Sigmoid colon (tissue), 4 donors: ENCODE measurements around the gene ANAPC16.

Experiments used
- CTCF ChIP-seq, 4 experiments: fragments of 450-650 bp in 3 of 4; fragments of 200-600 bp in 1 of 4; IDR thresholded peaks; one replicate each; pipeline ENCODE4 v1.5.1; 2016 to 2019; ENCODE audit warnings: antibody characterized with exemption in 4 of 4, mild to moderate bottlenecking in 3 of 4, moderate library complexity in 2 of 4
- POLR2A ChIP-seq, 2 donors: fragments of 450-650 bp; IDR thresholded peaks; one replicate each; pipeline ENCODE4 v1.6.1; 2016; ENCODE audit warnings: antibody characterized with exemption in 2 of 2, mild to moderate bottlenecking in 2 of 2, moderate library complexity in 2 of 2
- POLR2AphosphoS5 ChIP-seq, 4 donors: sonication (generic); formaldehyde crosslinking; IDR thresholded peaks; one replicate each; pipeline ENCODE4 v1.6.1; 2017; ENCODE audit warnings: antibody characterized with exemption in 4 of 4

GRCh38 chr10:72194949-72195348 is 20.9 kb upstream of the ANAPC16 start:
- TF ChIP-seq CTCF (IDR thresholded peaks at IDR 0.05) (no peak), POLR2AphosphoS5 (IDR thresholded peaks at IDR 0.05) (no peak), POLR2A (IDR thresholded peaks at IDR 0.05) (no peak)
